Activated naive CD8-positive, alpha-beta T cell (primary cell): ENCODE data around the gene MCC.
A peak's percentile ranks its signal among the peaks of the same experiment; 100 is the strongest.

Source experiments
- H3K27ac Mint-ChIP-seq: one replicate; pipeline ENCODE4 v1.8.0; 2021; ENCODE audit warnings: mixed read lengths
- H3K27me3 Mint-ChIP-seq: one replicate; pipeline ENCODE4 v1.8.0; 2021; ENCODE audit warnings: mixed read lengths
- H3K36me3 Mint-ChIP-seq: one replicate; pipeline ENCODE4 v1.8.0; 2021; ENCODE audit warnings: mixed read lengths
- H3K4me1 Mint-ChIP-seq: one replicate; pipeline ENCODE4 v1.8.0; 2021; ENCODE audit warnings: low read depth, mixed read lengths
- H3K4me3 Mint-ChIP-seq: one replicate; pipeline ENCODE4 v1.8.0; 2021; ENCODE audit warnings: mild to moderate bottlenecking, mixed read lengths
- H3K9me3 Mint-ChIP-seq: one replicate; pipeline ENCODE4 v1.8.0; 2021; ENCODE audit warnings: low read depth, mixed read lengths

MCC gene

DNA sequence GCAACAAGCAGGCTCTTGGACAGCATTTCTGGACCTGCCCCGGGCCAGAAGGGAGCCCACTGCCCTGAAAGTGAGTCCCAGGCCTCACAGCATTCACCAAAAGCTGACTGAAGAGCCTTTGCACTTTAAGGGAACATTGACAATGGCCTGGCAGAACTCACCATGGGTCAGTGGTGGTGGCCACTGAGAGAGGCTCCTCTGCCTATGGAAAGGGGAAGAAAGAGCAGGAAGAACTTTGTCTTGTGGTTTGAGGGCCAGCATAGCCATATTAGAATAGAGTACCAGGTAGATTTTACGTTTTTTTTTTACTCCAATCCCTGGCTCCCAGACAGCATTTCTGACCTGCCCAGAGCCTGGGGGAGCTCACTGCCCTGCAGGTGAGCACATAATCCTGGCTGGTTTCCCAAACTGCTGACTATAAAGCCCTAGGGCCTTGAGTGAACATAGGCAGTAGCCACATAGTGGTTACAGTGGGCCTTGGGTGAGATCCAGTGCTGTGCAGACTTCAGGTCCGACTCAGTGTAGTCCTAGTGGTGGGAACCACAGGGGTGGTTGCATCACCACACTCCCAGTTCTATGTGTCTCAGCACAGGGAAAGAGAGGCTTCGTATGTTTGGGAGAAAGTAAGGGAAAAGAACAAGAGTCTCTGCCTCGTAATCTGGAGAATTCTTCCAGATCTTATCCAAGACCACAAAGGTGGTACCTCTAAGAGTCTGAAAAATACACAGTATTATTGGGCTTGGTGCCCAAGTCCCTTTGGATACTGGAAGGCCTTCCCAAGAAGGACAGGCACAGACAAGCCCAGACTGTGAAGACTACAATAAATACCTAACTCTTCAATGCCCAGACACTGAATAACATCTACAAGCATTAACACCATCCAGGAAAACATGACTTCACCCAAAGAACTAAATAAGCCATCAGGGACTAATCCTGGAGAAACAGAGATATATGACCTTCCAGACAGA lies 143.0 kb downstream of the MCC start:
- H3K4me3 Mint-ChIP-seq: no peak overlapping the region
- H3K27me3 Mint-ChIP-seq: peaks cover 7% of the 10 kb centered on the region
- no peaks in the 10 kb centered on the region for H3K36me3 Mint-ChIP-seq
- no peaks in the 10 kb centered on the region for H3K4me1 Mint-ChIP-seq
- H3K27ac Mint-ChIP-seq: no peak overlapping the region
- H3K9me3 Mint-ChIP-seq: no peaks in the 10 kb centered on the region

DNA sequence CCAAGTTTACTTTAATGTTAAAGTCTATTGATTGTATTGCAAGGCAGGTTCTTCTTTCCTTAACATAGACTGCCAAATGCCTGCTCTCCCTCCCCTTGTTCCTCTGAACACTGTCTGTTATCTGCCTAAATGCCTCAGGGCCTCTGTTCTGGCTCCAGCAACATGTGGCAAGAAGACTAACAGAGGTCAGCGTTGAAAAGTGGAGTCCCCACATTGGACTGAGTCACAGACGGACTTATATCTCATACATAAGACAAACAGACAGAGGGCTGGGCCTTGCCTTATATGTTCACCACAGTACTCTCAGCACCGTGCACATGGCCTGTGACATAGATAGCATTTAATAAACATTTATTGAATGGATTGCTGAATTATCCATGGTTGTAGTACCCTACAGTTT lies 144.9 kb downstream of the MCC start:
- Mint-ChIP-seq H3K4me3 (no peak overlapping the region), H3K9me3 (no peaks in the 10 kb centered on the region), H3K4me1 (no peaks in the 10 kb centered on the region), H3K27ac (no peak overlapping the region), H3K27me3 (peaks cover 7% of the 10 kb centered on the region), H3K36me3 (no peaks in the 10 kb centered on the region)

DNA sequence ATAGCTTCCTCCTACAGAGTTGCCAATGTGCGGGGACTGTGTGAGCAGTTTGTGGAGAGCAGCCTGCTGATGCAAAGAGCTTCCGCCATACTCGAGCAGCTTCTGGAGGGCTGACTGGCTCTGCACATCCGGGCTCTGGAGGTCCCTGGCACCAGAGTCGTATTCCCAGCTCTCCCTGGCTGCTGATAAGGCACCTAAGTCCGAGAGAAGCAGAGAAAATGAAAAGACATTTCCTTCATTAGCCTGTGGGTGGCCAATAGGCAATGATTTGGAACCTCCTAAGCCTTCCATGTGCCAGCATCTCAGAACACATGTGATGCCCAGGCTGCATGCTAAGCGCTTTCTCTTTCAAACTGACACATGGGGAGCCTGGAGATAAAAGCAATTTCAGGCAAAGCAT lies 147.7 kb downstream of the MCC start:
- no peaks in the 10 kb centered on the region for H3K9me3 Mint-ChIP-seq
- peaks cover 18% of the 10 kb centered on the region for H3K27me3 Mint-ChIP-seq
- H3K4me3 Mint-ChIP-seq: no peak overlapping the region
- no peaks in the 10 kb centered on the region for H3K36me3 Mint-ChIP-seq
- peaks cover under 1% of the 10 kb centered on the region for H3K4me1 Mint-ChIP-seq
- H3K27ac Mint-ChIP-seq: no peak overlapping the region

DNA sequence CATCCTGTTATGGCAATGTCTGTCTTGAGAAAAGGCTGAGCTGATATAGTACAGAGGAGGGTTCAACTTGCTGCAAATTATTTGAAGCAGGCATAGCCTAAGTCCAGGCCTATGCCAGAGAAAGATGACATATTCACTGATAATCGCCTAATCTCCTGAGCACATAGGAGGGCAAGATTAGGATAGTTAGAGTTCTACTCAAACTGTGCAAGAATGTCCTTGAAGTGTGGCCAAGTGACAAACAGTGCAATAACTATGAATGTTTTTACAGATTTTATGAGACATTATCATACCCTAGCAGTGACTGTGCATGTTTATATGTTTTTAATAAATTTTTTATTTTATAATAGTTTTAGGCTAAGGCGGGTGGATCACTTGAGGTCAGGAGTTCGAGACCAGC lies 149.6 kb downstream of the MCC start:
- no peak overlapping the region for H3K27ac Mint-ChIP-seq
- H3K4me1 Mint-ChIP-seq: peaks cover 7% of the 10 kb centered on the region
- H3K27me3 Mint-ChIP-seq: peaks cover 15% of the 10 kb centered on the region
- H3K4me3 Mint-ChIP-seq: no peak overlapping the region
- H3K9me3 Mint-ChIP-seq: no peaks in the 10 kb centered on the region
- H3K36me3 Mint-ChIP-seq: no peaks in the 10 kb centered on the region

DNA sequence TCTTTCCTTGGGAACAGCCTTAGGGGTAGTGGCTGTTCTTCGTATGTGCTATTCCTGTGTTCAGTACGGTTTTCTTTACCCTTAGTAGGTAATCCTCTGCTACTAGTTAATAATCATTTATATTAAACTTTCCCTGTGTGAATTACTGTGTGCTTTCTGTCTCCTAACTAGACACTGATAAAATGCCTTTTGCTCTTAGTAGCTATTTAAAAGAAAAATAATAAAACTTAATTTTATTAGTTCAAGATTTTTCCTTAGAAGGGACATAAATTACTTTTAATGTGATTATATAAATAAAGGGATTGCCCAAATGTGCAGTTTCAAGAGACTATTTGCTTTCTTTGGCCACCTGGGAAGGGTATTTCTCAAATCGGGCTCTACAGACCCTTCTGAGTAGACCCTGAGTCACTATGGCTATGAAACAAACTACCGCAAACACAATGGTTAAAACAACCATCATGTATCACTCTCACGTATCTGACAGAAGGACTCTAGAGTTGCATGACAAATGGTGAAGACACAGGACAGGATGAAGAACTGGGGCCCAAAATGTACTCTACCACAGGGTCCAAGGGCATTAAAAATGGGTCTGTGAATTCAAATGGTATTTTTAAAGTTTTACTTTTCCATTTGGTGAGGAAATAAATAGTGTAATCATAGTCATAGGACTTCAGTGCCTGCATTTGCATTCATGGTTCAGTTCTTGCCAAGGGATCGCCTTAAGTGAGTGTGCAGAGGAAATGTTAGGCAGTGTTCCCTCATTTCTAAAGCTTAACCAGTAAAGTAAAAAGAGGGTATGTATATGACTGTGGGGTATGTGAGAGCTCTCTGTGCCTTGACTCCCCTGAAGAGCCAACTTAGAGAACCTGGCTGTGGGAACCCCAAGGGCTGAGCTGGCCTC lies 150.5 kb downstream of the MCC start:
- no peak overlapping the region for H3K27ac Mint-ChIP-seq
- H3K4me1 Mint-ChIP-seq: peaks cover 7% of the 10 kb centered on the region
- no peak overlapping the region for H3K4me3 Mint-ChIP-seq
- H3K36me3 Mint-ChIP-seq: no peaks in the 10 kb centered on the region
- peaks cover 15% of the 10 kb centered on the region for H3K27me3 Mint-ChIP-seq
- H3K9me3 Mint-ChIP-seq: no peaks in the 10 kb centered on the region

DNA sequence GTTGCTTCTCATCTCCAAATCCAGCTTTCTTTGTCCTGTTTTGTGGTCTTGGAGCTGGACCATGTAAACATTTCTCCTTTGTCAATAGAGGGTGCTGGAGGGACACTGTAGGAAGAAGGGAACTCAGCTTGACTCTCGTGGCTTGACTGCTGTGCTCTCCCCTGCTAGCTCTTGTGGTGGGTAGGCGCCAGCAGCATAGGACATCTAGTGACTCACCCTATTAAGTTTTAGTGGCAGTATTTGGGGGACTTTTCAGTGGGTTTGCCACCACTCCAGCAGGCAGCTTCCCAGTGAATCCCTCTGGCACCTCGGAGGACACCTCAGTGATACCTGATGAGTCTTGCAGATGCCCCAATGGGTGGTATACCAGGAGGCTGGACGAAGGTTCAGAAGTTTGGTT lies 151.3 kb downstream of the MCC start:
- Mint-ChIP-seq H3K27ac (no peak overlapping the region), H3K4me3 (no peak overlapping the region), H3K27me3 (peaks cover 15% of the 10 kb centered on the region), H3K4me1 (peaks cover 7% of the 10 kb centered on the region), H3K36me3 (no peaks in the 10 kb centered on the region), H3K9me3 (no peaks in the 10 kb centered on the region)

DNA sequence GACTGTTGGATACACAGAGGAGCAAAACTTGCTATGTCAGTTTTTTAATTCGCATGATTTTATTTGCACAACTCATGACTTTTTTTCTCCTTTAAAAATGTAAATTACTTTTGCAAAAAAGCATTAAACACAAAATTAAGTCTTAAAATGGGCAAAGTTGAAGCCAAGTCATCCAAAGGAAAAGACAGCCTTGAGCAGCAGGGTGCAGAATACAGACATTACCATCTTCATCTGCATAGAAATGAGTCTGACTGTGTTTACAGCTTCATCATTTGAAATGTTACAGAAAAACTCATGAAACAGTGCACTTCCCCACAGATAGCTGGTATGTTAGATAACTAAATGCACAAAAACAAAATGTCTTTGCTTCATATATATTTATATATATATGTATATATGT lies 154.8 kb downstream of the MCC start:
- Mint-ChIP-seq H3K27me3 (peaks cover 13% of the 10 kb centered on the region), H3K4me3 (no peak overlapping the region), H3K4me1 (peaks cover 18% of the 10 kb centered on the region), H3K9me3 (no peaks in the 10 kb centered on the region), H3K27ac (no peak overlapping the region), H3K36me3 (no peaks in the 10 kb centered on the region)

DNA sequence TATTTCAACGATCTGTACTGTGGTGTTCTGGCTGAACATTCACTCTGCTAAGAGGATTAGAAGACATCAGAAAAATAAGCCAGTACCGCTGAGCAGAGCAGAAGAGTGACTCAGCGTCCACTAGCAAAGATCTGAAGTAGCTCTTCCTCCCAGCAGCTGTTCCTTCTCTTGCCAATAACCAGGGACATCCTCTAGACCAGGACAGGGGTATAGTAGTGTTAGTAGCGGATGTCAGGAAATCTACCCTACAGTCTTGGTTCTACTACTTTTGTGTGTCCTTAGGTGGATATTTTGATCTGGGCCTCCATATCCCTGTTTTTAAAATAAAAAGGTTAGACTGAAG lies 157.1 kb downstream of the MCC start:
- no peaks in the 10 kb centered on the region for H3K9me3 Mint-ChIP-seq

DNA sequence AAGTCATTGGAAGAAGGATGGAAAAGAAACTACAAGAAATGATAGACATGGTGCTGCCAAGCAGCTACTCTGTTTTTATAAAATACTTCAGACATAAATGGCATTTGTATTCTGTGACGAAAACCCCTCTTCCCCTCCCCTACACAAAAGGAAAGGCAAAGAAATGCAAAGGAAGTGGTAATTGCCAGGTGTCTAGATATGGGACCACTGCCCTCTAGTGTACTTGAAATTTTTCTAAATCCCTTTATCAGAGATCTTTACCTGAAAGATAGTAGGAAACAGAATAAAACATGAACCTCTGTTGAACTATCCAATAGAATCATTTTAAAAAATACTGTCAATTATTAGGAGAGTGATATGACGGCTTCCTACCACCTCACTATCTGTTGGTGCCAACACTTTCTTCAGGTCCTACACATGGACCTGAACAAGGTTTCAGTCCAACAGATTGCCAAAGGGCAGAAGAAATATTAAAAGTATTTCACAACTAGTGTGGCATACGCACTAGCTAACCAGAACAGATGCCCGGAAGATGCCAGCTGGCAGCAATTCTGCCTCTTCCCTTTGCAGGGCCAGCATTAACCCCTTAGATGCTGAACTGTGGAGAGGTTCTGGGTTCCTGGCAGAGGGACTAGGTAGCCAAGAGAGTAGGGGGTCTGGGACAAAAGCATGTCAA lies 157.6 kb downstream of the MCC start:
- Mint-ChIP-seq H3K4me3 (peak overlapping the region; percentile 30), H3K27me3 (peaks cover 2% of the 10 kb centered on the region), H3K36me3 (no peaks in the 10 kb centered on the region), H3K4me1 (peaks cover 18% of the 10 kb centered on the region), H3K27ac (no peak overlapping the region), H3K9me3 (no peaks in the 10 kb centered on the region)

More for the DNA sequence above, 157.1 kb downstream of the MCC start:
- Mint-ChIP-seq H3K27ac (no peak overlapping the region), H3K4me3 (no peak overlapping the region), H3K27me3 (peaks cover 5% of the 10 kb centered on the region), H3K36me3 (no peaks in the 10 kb centered on the region), H3K4me1 (peaks cover 18% of the 10 kb centered on the region)

DNA sequence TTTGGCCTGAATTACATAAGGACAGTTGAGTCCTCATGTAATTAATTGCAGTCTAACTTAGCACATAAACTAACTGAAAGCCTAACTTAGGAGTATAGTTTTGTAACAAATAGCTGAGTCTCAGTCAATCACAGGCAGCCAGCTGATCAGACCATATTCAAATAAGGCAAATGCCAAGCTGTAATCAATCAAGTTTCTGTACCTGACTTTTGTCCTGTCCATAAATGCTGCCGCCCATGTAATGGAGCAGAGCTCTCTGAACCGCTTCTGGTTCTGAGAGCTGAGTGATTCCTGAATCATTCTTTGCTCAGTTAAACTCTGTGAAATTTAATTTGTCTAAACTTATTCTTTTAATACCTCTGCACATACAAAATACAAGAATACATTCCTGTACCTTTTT lies 158.3 kb downstream of the MCC start:
- Mint-ChIP-seq H3K4me3 (no peak overlapping the region), H3K27ac (no peak overlapping the region), H3K9me3 (no peaks in the 10 kb centered on the region), H3K27me3 (no peaks in the 10 kb centered on the region), H3K36me3 (no peaks in the 10 kb centered on the region), H3K4me1 (peaks cover 13% of the 10 kb centered on the region)

DNA sequence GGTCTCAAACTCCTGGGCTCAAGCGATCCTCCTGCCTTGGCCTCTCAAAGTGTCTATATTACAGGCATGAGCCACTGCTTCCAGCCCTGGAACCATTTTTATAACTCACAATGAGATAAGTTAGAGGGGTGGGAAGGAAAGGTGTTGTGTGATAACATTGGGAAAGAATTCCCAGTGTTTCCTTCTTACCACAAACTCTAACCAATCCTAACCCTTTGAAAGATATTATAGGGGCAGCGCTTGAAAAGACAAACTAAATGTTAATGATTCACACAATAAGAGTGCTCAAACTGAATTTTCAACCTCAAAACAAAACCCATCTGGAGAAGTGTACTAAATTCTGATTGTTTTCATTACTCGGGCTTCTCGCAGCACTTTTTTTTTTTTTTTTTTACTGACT lies 163.2 kb downstream of the MCC start:
- Mint-ChIP-seq H3K9me3 (no peaks in the 10 kb centered on the region), H3K27ac (no peak overlapping the region), H3K27me3 (no peaks in the 10 kb centered on the region), H3K36me3 (no peaks in the 10 kb centered on the region), H3K4me1 (peaks cover 2% of the 10 kb centered on the region), H3K4me3 (no peak overlapping the region)

DNA sequence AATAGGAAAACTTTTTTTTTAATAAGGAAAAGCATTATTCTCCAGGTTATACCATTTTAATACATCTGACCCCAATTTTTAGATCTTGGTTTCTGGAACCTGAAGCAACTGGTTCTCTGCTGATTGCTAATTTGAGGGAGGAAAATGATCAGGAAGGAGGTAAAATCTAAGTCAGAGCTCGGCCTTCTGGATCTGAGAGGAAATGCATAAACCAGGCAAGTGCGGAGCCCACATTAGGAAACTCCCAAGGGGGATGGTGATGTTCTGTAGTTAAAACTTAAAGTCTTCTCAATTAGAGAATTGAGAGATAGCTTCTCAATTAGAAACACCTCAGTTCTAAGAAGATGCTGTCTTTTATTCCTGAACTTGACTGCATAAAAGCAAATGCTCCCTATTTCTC lies 167.0 kb downstream of the MCC start:
- Mint-ChIP-seq H3K9me3 (no peaks in the 10 kb centered on the region), H3K4me3 (no peak overlapping the region), H3K27me3 (no peaks in the 10 kb centered on the region), H3K36me3 (no peaks in the 10 kb centered on the region), H3K4me1 (no peaks in the 10 kb centered on the region), H3K27ac (no peak overlapping the region)

DNA sequence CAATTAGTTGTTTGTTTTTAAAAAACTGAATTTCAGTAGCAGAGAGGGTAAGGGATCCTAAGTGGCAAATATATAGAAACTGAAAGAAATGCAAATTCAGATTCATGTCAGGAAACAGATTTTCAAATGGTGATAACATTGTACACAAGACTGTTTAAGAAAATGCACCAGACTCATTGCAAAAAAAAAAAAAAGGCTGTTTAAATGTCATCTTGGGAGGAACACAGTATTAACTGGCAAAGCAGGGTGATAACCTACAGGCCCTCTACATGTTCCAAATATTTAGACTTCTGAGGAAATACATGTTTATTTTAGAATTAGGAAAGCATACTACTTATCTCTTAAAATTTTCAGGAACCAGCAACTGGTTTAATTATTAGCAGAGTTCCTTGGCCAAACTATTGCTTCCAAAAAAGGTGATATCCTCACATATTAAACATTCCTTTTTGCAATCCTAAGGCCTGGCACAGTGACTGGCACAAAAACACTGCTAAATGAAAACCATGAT lies 167.9 kb downstream of the MCC start:
- Mint-ChIP-seq H3K27ac (no peak overlapping the region), H3K9me3 (no peaks in the 10 kb centered on the region)

DNA sequence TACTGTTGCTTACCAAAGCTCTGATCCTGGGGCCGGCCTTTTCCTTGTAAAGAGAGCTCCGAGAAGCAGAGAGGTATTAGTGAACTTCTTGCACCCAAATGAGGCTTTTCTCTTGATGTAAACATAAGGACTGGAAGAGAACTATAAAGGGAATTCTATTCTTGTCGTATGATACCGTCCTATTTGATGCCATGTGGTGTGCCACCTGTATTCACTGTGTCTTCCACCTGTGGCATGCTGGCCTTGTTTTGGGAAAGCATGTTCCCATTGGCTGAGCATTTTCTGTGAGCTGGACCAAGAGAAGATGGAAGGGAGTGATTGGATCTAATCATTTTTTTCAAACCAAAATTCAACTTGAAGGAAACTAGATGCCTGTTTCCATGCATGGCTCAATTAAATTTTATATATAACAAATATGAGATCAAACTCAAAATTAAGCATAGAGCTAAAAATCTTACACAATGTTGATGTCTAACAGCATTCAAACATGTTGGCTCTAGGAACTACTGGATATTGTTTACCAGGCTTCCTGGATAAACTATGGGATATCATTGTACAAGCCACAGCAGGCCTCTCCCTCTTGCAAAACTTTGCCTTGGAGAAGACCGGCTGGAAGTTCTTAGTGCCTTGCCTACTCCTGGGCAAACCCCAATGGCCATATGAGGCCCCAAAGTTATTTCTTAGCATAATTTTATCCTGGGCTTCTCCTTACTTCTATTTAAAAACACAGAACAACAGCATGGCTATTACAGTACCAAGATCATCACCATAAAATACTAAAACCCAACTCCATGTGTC lies 168.8 kb downstream of the MCC start:
- Mint-ChIP-seq H3K27ac (no peak overlapping the region), H3K27me3 (no peaks in the 10 kb centered on the region), H3K9me3 (no peaks in the 10 kb centered on the region), H3K36me3 (no peaks in the 10 kb centered on the region), H3K4me3 (no peak overlapping the region), H3K4me1 (no peaks in the 10 kb centered on the region)

More for the DNA sequence above, 167.9 kb downstream of the MCC start:
- Mint-ChIP-seq H3K4me3 (no peak overlapping the region), H3K4me1 (no peaks in the 10 kb centered on the region), H3K27me3 (no peaks in the 10 kb centered on the region), H3K36me3 (no peaks in the 10 kb centered on the region)
